ENCODE data around the gene MYO1F. TPM values are rescaled to one million over a fixed set of nuclear protein-coding genes. Genes with fewer than 3 reads are reported as not detected.
A peak's percentile ranks its signal among the peaks of the same experiment; 100 is the strongest.
"Not testable (repeated sequence)": the region's sequence is repeated elsewhere in the genome, so short reads cannot be mapped to it uniquely, and the experiment has no call there.

The MYO1F gene
- total RNA-seq, result 100 to 1,000 TPM; 306 to 332 TPM

DNA sequence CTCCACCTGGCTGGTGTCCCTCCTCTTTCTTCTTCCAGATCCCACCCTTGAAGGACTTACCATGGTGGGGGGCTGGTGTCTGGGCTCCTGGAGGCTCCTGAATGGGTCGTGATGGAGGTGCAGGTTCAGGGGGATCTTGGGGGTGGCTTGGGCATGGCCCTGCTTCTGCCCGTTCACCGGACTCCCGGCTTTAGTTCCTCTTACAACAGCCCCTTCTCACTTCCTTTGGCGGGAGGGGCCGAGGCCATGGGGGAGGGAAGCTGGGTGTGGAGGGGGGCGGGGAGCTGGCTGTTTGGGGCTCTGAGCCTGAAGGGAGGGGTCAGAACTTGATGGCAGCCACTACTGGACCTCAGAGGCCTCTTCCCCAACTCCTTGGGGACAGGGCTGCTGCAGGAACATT, at the start of gene MYO1F:
Gene MYO1F, minus strand, starts transcription at position 196 of the 400 bp plus-strand sequence. Its CDS starts 133 bp downstream, at position 63.
- peaks cover 42% of the 10 kb centered on the region for H3K4me1 Mint-ChIP-seq
- peak within 1 kb of the TSS; percentile 99 for H3K4me3 Mint-ChIP-seq
- H3K36me3 Mint-ChIP-seq, result peaks cover 39% of the 10 kb centered on the region
- DNase-seq (peak; percentile 46), ATAC-seq (ENCODE audit: low read depth) (no peak)
- no peaks in the 10 kb centered on the region for H3K9me3 Mint-ChIP-seq
- POLR2A ChIA-PET, result interaction anchor here (0.9 to 8.4 kb wide), 8 partner anchors 8 to 187 kb away, joined by 3 to 107 read pairs (median 5); partner anchors contain the start of genes PRAM1, RAB11B and ZNF414
- H3K27ac Mint-ChIP-seq, result peak within 1 kb of the TSS; percentile 94
- H3K27me3 Mint-ChIP-seq, result peaks cover 2% of the 10 kb centered on the region

DNA sequence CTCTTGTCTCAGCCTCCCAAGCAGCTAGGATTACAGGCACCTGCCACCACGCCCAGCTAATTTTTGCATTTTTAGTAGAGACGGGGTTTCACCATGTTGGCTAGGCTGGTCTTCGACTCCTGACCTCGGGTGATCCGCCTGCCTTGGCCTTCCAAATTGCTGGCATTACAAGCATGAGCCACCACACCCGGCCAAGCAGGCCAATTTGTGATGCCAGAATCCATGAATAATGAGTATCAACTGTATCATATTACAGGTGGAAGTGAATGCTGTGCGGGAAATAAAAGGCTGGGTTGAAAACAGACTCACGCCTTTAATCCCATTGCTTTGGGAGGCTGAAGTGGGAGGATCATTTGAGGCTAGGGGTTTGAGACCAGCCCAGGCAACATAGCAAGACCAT, 49.6 kb upstream of the MYO1F start:
- H3K9me3 Mint-ChIP-seq, result no peaks in the 10 kb centered on the region
- H3K36me3 Mint-ChIP-seq, result no peaks in the 10 kb centered on the region
- H3K27me3 Mint-ChIP-seq, result peaks cover 5% of the 10 kb centered on the region
- DNase-seq (no peak), ATAC-seq (ENCODE audit: low read depth) (no peak)
- no peak overlapping the region for H3K27ac Mint-ChIP-seq
- no peak overlapping the region for H3K4me3 Mint-ChIP-seq
- POLR2A ChIA-PET, result no interaction called here
- H3K4me1 Mint-ChIP-seq, result no peaks in the 10 kb centered on the region

- not testable (repeated sequence) for H3K4me3 Mint-ChIP-seq; H3K27me3 Mint-ChIP-seq; H3K4me1 Mint-ChIP-seq; H3K36me3 Mint-ChIP-seq; ATAC-seq (ENCODE audit: low read depth); H3K9me3 Mint-ChIP-seq; DNase-seq; H3K27ac Mint-ChIP-seq
- POLR2A ChIA-PET, result interaction anchor here (0.6 kb wide), 2 partner anchors 253 to 347 kb away, joined by 3 to 4 read pairs; no protein-coding TSS in a partner anchor
Observed at GRCh38 chr19:8622886-8623285, 45.6 kb upstream of the MYO1F start.

- Mint-ChIP-seq H3K9me3 (no peaks in the 10 kb centered on the region), H3K36me3 (no peaks in the 10 kb centered on the region), H3K4me3 (no peak overlapping the region), H3K27ac (no peak overlapping the region), H3K4me1 (peaks cover 6% of the 10 kb centered on the region), H3K27me3 (peaks cover 4% of the 10 kb centered on the region)
- no peak for ATAC-seq (ENCODE audit: low read depth)
- DNase-seq, result no peak
- POLR2A ChIA-PET, result no interaction called here
Observed at GRCh38 chr19:8618751-8619150, 41.5 kb upstream of the MYO1F start.

- H3K27ac Mint-ChIP-seq, result no peak overlapping the region
Observed at GRCh38 chr19:8617984-8618383, 40.7 kb upstream of the MYO1F start.

DNA sequence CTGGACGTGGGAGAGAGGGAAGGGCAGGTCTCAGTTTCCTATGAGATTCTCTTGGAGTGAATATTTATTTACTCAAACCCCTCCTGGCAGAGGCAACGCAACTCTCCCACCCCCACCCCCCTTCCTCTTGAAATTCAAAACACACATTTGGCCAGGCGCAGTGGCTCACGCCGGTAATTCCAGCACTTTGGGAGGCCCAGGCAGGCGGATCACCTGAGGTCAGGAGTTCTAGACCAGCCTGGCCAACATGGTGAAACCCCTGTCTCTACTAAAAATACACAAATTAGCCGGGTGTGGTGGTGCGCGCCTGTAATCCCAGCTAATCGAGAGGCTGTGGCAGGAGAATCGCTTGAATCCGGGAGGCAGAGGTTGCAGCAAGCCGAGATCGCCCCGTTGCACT, 40.1 kb upstream of the MYO1F start:
- POLR2A ChIA-PET; DNase-seq; H3K27me3 Mint-ChIP-seq; H3K36me3 Mint-ChIP-seq; H3K4me3 Mint-ChIP-seq; ATAC-seq (ENCODE audit: low read depth); H3K9me3 Mint-ChIP-seq; H3K27ac Mint-ChIP-seq: not testable (repeated sequence)
- peaks cover 11% of the 10 kb centered on the region for H3K4me1 Mint-ChIP-seq

More at GRCh38 chr19:8617984-8618383, 40.7 kb upstream of the MYO1F start:
- peaks cover 8% of the 10 kb centered on the region for H3K27me3 Mint-ChIP-seq
- DNase-seq (no peak), ATAC-seq (ENCODE audit: low read depth) (no peak)
- POLR2A ChIA-PET, result no interaction called here
- H3K4me3 Mint-ChIP-seq, result no peak overlapping the region
- H3K36me3 Mint-ChIP-seq, result no peaks in the 10 kb centered on the region
- no peaks in the 10 kb centered on the region for H3K9me3 Mint-ChIP-seq
- H3K4me1 Mint-ChIP-seq, result peaks cover 6% of the 10 kb centered on the region

DNA sequence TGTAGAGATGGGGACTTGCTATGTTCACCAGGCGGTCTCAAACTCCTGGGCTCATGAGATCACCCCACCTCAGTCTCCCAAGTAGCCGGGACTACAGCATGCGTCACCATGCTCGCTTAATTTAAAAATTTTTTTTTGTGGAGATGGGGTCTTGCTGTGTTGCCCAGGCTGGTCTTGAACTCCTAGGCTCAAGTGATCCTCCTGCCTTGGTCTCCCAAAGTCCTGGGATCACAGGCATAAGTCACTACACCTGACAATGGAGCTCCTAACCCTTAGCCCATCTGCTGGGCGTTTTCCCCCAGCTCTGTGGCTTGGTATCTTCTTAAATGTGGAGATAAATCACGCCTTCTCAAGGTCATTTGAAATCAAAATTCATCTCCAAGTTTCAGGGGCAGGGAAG, 39.6 kb upstream of the MYO1F start:
- H3K4me1 Mint-ChIP-seq, result peaks cover 13% of the 10 kb centered on the region
- peaks cover 9% of the 10 kb centered on the region for H3K27me3 Mint-ChIP-seq
- no peak overlapping the region for H3K4me3 Mint-ChIP-seq
- H3K27ac Mint-ChIP-seq, result no peak overlapping the region
- DNase-seq, result no peak
- POLR2A ChIA-PET, result no interaction called here
- no peak for ATAC-seq (ENCODE audit: low read depth)
- no peaks in the 10 kb centered on the region for H3K36me3 Mint-ChIP-seq
- H3K9me3 Mint-ChIP-seq, result no peaks in the 10 kb centered on the region

DNA sequence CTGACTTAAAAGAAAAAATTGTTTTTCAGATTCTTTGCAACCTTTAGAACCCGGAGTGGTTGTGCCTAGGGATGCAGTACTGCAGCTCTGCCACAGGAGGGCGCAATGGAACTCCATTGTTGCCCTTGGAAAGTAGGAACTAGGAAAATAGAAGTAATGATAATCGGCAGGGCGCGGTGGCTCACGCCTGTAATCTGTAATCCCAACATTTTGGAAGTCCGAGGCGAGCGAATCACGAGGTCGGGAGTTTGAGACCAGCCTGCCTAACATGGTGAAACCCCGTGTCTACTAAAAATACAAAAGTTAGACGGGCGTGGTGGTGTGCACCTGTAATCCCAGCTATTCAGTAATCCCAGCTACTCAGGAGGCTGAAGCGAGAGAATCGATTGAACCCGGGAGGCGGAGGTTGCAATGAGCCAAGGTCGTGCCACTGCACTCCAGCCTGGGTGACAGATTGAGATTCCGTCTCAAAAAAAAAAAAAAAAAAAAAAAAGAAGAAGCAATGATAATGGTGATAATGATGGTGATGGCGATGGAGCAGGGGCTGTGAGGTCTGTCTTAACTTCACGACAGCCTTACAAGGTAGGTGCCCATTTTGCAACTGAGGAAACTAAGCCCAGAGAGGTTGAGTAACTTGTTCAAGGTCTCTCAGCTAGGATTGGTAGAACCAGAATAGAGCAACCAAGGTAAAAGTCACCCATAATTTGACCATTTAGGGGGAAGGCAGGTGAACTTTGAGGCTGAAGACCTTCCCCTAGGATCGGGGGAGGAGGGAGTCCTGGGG, 38.8 kb upstream of the MYO1F start:
- H3K36me3 Mint-ChIP-seq, result no peaks in the 10 kb centered on the region
- DNase-seq, result peak; percentile 71
- no peak for ATAC-seq (ENCODE audit: low read depth)
- peaks cover 9% of the 10 kb centered on the region for H3K27me3 Mint-ChIP-seq
- POLR2A ChIA-PET, result interaction anchor here (0.7 kb wide), 1 partner anchor 47 kb away, joined by 3 read pairs; no protein-coding TSS in a partner anchor
- H3K27ac Mint-ChIP-seq, result no peak overlapping the region
- peaks cover 13% of the 10 kb centered on the region for H3K4me1 Mint-ChIP-seq
- no peaks in the 10 kb centered on the region for H3K9me3 Mint-ChIP-seq
- peak overlapping the region; percentile 28 for H3K4me3 Mint-ChIP-seq

DNA sequence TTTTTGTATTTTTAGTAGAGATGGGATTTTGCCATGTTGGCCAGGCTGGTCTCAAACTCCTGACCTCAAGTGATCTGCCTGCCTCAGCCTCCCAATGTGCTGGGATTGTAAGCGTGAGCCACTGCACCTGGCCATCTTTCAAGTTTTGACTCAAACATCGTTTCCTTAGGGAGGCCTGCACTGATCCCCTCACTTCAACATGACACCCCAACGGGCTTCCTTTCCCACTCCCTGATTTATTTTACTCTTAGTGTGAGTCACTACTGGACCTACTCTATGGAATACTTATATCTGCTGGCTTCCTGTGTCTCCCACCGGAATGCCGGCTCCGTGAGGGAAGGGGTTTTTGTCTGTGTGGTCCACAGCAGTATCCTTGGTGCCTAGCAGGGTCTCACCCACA, 37.8 kb upstream of the MYO1F start:
- DNase-seq (no peak), ATAC-seq (ENCODE audit: low read depth) (no peak)
- Mint-ChIP-seq H3K27ac (no peak overlapping the region), H3K9me3 (no peaks in the 10 kb centered on the region), H3K4me3 (no peak overlapping the region), H3K4me1 (peaks cover 16% of the 10 kb centered on the region), H3K36me3 (no peaks in the 10 kb centered on the region), H3K27me3 (peaks cover 11% of the 10 kb centered on the region)
- POLR2A ChIA-PET, result no interaction called here

GRCh38 chr19:8614455-8614854, 37.2 kb upstream of the MYO1F start:
- POLR2A ChIA-PET, result no interaction called here
- DNase-seq (no peak), ATAC-seq (ENCODE audit: low read depth) (no peak)
- Mint-ChIP-seq H3K27ac (no peak overlapping the region), H3K36me3 (no peaks in the 10 kb centered on the region), H3K9me3 (no peaks in the 10 kb centered on the region), H3K4me1 (peaks cover 20% of the 10 kb centered on the region), H3K4me3 (no peak overlapping the region), H3K27me3 (peaks cover 16% of the 10 kb centered on the region)

DNA sequence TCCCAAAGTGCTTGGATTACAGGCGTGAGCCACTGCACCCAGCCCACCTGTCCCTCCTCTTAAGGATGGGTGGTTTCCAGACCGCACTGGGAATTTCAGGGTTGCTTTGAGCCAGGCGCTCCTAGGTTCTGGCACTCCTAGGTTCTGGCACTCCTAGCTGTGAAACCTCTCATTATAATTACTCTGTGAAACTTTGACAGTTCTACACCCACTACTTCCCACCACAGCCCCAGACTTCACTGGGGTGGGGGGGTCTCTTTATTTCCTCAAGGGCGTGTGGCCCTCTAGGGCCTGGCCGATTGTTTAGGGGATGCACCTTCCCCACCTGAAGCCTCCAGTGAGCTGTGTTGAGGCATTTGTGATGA, 35.5 kb upstream of the MYO1F start:
- peaks cover 16% of the 10 kb centered on the region for H3K27me3 Mint-ChIP-seq
- peaks cover 27% of the 10 kb centered on the region for H3K4me1 Mint-ChIP-seq
- no peak overlapping the region for H3K4me3 Mint-ChIP-seq
- POLR2A ChIA-PET, result no interaction called here
- DNase-seq, result no peak
- H3K9me3 Mint-ChIP-seq, result no peaks in the 10 kb centered on the region
- no peak for ATAC-seq (ENCODE audit: low read depth)
- no peak overlapping the region for H3K27ac Mint-ChIP-seq
- H3K36me3 Mint-ChIP-seq, result no peaks in the 10 kb centered on the region

DNA sequence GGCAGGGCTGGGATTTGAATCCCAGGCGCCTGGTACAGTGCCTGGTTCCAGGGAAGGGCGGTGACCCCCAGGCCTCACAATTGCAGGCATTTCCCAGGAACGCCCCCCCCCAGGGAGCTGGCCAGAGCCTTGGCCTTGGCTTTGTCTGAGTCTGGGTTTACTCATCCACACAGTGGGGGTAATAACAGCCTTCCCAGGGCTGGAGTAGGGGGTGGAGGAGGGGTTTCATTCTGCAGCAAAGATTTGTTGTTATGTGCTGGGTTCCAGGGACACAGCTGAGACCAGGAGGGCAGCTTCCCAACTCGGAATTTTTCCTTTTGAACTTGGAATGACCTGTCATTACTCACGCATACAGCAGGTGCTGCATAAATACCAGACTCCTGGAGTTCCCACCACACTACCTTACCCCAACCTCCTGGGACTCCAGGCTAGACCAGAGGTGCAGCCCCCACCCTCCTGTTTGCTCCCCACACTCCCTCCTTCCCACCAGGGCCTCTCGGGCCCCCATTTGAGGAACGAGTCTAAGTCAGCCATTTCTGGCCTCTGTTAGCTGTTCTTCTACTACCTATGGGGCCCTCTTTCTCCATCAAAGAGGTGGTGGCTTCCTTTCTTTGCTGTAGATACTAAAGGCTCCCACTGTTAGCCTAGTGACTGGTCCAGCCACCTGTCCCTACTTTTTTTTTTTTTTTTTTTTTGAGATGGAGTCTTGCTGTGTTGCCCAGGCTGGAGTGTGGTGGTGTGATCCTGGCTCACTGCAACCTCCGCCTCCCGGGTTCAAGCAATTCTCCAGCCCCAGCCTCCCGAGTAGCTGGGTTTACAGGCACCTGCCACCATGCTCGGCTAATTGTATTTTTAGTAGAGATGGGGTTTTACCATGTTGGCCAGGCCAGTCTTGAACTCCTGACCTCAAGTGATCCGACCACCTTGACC, 34.9 kb upstream of the MYO1F start:
- Mint-ChIP-seq H3K4me1 (peaks cover 27% of the 10 kb centered on the region), H3K27me3 (peaks cover 16% of the 10 kb centered on the region), H3K9me3 (no peaks in the 10 kb centered on the region), H3K4me3 (no peak overlapping the region), H3K36me3 (no peaks in the 10 kb centered on the region), H3K27ac (no peak overlapping the region)
- POLR2A ChIA-PET, result interaction anchor here (0.7 kb wide), 1 partner anchor 21 kb away, joined by 5 read pairs; no protein-coding TSS in a partner anchor
- DNase-seq (no peak), ATAC-seq (ENCODE audit: low read depth) (no peak)

DNA sequence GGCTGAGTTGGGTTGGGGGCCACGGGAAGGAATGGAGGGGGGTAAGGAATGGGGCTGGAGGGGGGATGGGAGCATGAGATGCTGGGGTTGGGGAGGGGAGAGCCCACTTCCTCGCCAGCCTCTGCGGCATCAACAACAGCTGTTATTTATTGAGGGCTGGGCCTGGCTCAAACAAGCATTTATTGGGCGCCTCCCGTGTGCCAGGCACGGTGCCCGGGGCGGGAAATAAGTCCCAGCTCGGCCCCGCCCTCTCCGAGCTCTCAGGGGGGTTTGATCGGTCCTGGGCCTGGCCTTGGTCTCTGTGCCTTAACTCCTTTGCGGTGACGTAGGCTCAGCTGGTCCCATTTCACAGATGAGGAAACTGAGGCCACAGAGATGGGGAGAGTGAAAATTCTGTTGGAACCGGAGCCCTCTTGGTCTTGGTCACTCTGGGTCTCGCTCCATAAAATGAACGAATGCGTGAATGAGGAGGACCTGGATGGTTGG, 34.2 kb upstream of the MYO1F start:
- peaks cover 16% of the 10 kb centered on the region for H3K27me3 Mint-ChIP-seq
- no peaks in the 10 kb centered on the region for H3K9me3 Mint-ChIP-seq
- POLR2A ChIA-PET, result no interaction called here
- DNase-seq (peak; percentile 37), ATAC-seq (ENCODE audit: low read depth) (no peak)
- H3K4me1 Mint-ChIP-seq, result peaks cover 27% of the 10 kb centered on the region
- H3K27ac Mint-ChIP-seq, result no peak overlapping the region
- peak overlapping the region; percentile 32 for H3K4me3 Mint-ChIP-seq
- H3K36me3 Mint-ChIP-seq, result no peaks in the 10 kb centered on the region
